Activated CD4-positive, CD25-positive, alpha-beta regulatory T cell treated with anti-CD3 and anti-CD28 coated beads, Interleukin-2, amount 50 U/mL, for 16 hours (primary cell): Measurements from ENCODE around the gene CEP126.

ENCODE experiments used
- DNase-seq: peaks from one replicate; pipeline ENCODE4 v3.0.0-alpha.2; 2020; ENCODE audit warnings: low read depth, low spot score

CEP126 gene

GRCh38 chr11:102007567-102008437, 93.0 kb downstream of the CEP126 start:
- no peak for DNase-seq

- DNase-seq = no peak
Observed at GRCh38 chr11:102010776-102011494, 96.1 kb downstream of the CEP126 start.

- no peak for DNase-seq
Observed at GRCh38 chr11:102012946-102013345, 98.1 kb downstream of the CEP126 start.

- no peak for DNase-seq
Observed at GRCh38 chr11:102014756-102015155, 99.9 kb downstream of the CEP126 start.

- DNase-seq = no peak
Observed at GRCh38 chr11:102017026-102017425, 102.2 kb downstream of the CEP126 start.

- no peak for DNase-seq
Observed at GRCh38 chr11:102026217-102026616, 111.4 kb downstream of the CEP126 start.

- no peak for DNase-seq
Observed at GRCh38 chr11:102026959-102027358, 112.1 kb downstream of the CEP126 start.

- DNase-seq = no peak
Observed at GRCh38 chr11:102036757-102037156, 121.9 kb downstream of the CEP126 start.

GRCh38 chr11:102046841-102047240, 132.0 kb downstream of the CEP126 start:
- DNase-seq = no peak

GRCh38 chr11:102047305-102047924, 132.6 kb downstream of the CEP126 start, which contains the start of gene CFAP300:
CFAP300 (plus strand) TSS chr11:102047437; CDS start chr11:102047471, 34 bp downstream.
- DNase-seq = no peak
